GM12865 (cell line): ENCODE results near the gene ADSS2.
"Not testable (repeated sequence)": the region's sequence is repeated elsewhere in the genome, so short reads cannot be mapped to it uniquely, and the experiment has no call there.

Experiments used
- DNase-seq: peaks from one replicate; pipeline ENCODE4 v3.0.0; 2010; ENCODE audit warnings: low read depth
- H3K4me3 ChIP-seq: 2 replicates; pipeline ENCODE4 v1.5.1; 2011; ENCODE audit warnings: mild to moderate bottlenecking, low read depth, low read length, control low read depth
- CTCF ChIP-seq: IDR thresholded peaks from 2 replicates; pipeline ENCODE4 v1.5.1; 2011; ENCODE audit warnings: low read length, control low read depth, low read depth, inconsistent platforms; ENCODE audit not compliant: insufficient read depth; ENCODE audit errors: missing control alignments

Gene ADSS2

GRCh38 chr1:244387415-244387814 lies 64.3 kb downstream of the ADSS2 start:
- no peak for DNase-seq
- TF ChIP-seq CTCF: no peak
- H3K4me3 ChIP-seq: no peak overlapping the region

GRCh38 chr1:244386595-244386994 lies 65.1 kb downstream of the ADSS2 start:
- no peak overlapping the region for H3K4me3 ChIP-seq
- no peak for DNase-seq
- TF ChIP-seq CTCF: no peak

GRCh38 chr1:244384066-244384465 lies 67.6 kb downstream of the ADSS2 start:
- H3K4me3 ChIP-seq: no peak overlapping the region
- no peak for DNase-seq
- no peak for TF ChIP-seq CTCF

- no peak for TF ChIP-seq CTCF
- no peak for DNase-seq
- no peak overlapping the region for H3K4me3 ChIP-seq
These were observed 68.3 kb downstream of the ADSS2 start for GRCh38 chr1:244383278-244383884.

- DNase-seq: no peak
- H3K4me3 ChIP-seq: no peak overlapping the region
- no peak for TF ChIP-seq CTCF
These were observed 69.7 kb downstream of the ADSS2 start for GRCh38 chr1:244381878-244382565.

- TF ChIP-seq CTCF: no peak
- H3K4me3 ChIP-seq: no peak overlapping the region
- DNase-seq: no peak
These were observed 75.6 kb downstream of the ADSS2 start for GRCh38 chr1:244376126-244376525.

- no peak for DNase-seq
- no peak overlapping the region for H3K4me3 ChIP-seq
- no peak for TF ChIP-seq CTCF
These were observed 76.7 kb downstream of the ADSS2 start for GRCh38 chr1:244375051-244375450.

GRCh38 chr1:244374484-244374883 lies 77.2 kb downstream of the ADSS2 start:
- H3K4me3 ChIP-seq: not testable (repeated sequence)

More at GRCh38 chr1:244374484-244374883, 77.2 kb downstream of the ADSS2 start:
- DNase-seq: not testable (repeated sequence)
